DOHH2 (cell line): ENCODE measurements around the gene TFAP2C.

ENCODE experiments used
- EZH2phosphoT487 ChIP-seq: fragments of 200-600 bp; sonication (generic); IDR thresholded peaks from 2 replicates; pipeline ENCODE4 v1.6.1; 2017; ENCODE audit warnings: borderline replicate concordance, mild to moderate bottlenecking, antibody characterized with exemption, low read length, moderate library complexity, mixed read lengths
- TF ChIP-seq, protein P1 (sequence below): fragments of 200-600 bp; sonication (generic); IDR thresholded peaks from one replicate; pipeline ENCODE4 v1.5.1; 2014; ENCODE audit warnings: antibody characterized with exemption, mild to moderate bottlenecking, low read depth, low read length; ENCODE audit not compliant: poor library complexity, severe bottlenecking

DNA sequence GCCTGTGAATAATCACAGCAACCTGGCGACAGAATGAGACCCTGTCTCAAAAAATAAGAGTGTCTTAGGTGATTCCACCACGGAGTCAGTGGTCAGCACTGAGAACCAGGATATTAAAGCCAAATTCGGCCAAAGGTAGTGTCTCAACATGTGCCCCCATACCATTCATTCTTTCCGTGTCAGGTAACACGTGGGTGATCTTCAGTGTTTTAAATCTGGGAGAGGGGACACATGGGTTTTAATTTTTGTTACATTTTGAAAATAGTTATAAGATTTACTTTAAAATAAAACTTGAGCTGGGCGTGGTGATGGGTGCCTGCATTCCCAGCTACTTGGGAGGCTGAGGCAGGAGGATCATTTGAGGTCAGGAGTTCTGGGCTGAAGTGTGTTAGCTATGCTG lies 59.0 kb downstream of the TFAP2C start:
- TF ChIP-seq, protein P1, sequence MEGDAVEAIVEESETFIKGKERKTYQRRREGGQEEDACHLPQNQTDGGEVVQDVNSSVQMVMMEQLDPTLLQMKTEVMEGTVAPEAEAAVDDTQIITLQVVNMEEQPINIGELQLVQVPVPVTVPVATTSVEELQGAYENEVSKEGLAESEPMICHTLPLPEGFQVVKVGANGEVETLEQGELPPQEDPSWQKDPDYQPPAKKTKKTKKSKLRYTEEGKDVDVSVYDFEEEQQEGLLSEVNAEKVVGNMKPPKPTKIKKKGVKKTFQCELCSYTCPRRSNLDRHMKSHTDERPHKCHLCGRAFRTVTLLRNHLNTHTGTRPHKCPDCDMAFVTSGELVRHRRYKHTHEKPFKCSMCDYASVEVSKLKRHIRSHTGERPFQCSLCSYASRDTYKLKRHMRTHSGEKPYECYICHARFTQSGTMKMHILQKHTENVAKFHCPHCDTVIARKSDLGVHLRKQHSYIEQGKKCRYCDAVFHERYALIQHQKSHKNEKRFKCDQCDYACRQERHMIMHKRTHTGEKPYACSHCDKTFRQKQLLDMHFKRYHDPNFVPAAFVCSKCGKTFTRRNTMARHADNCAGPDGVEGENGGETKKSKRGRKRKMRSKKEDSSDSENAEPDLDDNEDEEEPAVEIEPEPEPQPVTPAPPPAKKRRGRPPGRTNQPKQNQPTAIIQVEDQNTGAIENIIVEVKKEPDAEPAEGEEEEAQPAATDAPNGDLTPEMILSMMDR, result no peak
- TF ChIP-seq EZH2phosphoT487, result no peak
